ENCODE results near the gene UBFD1.
"Not testable (repeated sequence)": the region's sequence is repeated elsewhere in the genome, so short reads cannot be mapped to it uniquely, and the experiment has no call there.

The UBFD1 gene

GRCh38 chr16:23610905-23611304, 53.4 kb downstream of the UBFD1 start:
- not testable (repeated sequence) for DNase-seq

GRCh38 chr16:23611936-23612335, 54.4 kb downstream of the UBFD1 start:
- DNase-seq: no peak

- no peak for DNase-seq
Measured at GRCh38 chr16:23615805-23616204, 58.3 kb downstream of the UBFD1 start.
